SK-N-DZ (cell line): ENCODE data around the gene AGL. TPM values are rescaled to one million over a fixed set of nuclear protein-coding genes. Genes with fewer than 3 reads are reported as not detected.
"Not testable (repeated sequence)": the region's sequence is repeated elsewhere in the genome, so short reads cannot be mapped to it uniquely, and the experiment has no call there.

Source experiments
- DNase-seq: peaks from one replicate; pipeline ENCODE4 v3.0.0-alpha.2; 2015; ENCODE audit warnings: low spot score
- polyA plus RNA-seq, 2 experiments: library from polyadenylated mRNA; depleted of rRNA; stranded (reverse); fragments of >200 nt; gene quantifications; 2 replicates each; pipeline ENCODE4 v1.2.3, GENCODE V29; 2014

AGL gene
- polyA plus RNA-seq (2014; cell fraction: cytosol; rRNA removed) = 6.4 and 7.6 TPM in 2 replicates
- 14.8 and 16.5 TPM in 2 replicates for polyA plus RNA-seq (2014; cell fraction: nucleus; rRNA removed)

DNA sequence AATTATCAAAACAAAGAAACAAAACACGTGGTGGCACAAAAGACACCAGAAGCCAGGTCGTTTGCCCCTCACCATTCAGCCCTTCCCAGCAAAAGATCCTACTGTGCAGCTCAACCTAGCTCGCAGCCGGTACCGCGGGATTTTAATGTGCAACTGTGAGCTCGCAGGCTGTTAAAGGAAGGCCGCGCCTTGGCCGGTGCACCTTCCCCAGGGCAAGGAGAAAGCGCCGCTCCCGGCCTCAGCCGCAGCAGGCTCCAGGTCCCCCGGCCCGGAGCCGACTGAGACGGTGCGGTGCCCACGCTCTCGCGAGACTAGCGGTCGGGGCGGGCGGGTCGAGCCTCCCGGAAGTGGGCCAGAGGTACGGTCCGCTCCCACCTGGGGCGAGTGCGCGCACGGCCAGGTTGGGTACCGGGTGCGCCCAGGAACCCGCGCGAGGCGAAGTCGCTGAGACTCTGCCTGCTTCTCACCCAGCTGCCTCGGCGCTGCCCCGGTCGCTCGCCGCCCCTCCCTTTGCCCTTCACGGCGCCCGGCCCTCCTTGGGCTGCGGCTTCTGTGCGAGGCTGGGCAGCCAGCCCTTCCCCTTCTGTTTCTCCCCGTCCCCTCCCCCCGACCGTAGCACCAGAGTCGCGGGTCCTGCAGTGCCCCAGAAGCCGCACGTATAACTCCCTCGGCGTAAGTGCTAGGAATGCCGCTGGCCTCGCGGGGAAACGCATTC lies at the start of gene AGL:
Gene AGL, plus strand, starts transcription at position 618 of the 715 bp plus-strand sequence. CDS start 682 bp downstream, outside the sequence.
- DNase-seq = peak; percentile 83

DNA sequence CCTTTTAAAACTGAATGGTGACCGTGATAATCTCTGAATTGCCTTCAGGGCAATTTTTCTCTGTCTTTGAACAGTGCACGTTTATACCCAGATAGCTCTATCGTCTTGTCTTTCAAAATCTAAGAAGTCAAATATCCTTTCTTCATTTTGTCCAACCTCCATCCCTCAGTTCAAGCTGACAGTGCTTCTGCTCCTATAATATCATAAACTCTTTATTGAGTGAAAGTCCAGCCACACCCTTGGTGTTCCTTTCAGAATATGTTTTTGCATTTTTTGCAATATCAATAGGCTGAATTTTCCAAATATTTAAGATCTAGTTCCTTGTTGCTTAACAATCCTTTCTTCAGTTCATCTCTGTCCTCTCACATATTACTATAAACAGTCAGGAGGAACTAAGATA lies 48.6 kb upstream of the AGL start:
- DNase-seq = no peak

DNA sequence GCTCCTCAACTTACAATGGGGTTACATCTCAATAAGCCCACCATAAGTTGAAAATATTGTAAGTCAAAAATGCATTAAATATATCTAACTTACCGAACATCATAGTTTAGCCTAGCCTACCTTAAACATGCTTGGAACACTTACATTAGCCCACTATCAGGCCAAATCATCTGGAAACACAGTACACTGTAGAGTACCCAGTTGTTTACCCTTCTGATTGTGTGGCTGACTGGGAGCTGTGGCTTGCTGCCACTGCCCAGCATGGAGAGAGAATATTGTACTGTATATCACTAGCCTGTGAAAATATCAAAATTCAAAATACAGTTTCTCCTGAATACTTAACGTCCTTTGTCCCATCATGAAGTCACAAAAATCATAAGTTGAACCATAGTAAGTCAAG lies 43.3 kb upstream of the AGL start:
- DNase-seq = no peak

DNA sequence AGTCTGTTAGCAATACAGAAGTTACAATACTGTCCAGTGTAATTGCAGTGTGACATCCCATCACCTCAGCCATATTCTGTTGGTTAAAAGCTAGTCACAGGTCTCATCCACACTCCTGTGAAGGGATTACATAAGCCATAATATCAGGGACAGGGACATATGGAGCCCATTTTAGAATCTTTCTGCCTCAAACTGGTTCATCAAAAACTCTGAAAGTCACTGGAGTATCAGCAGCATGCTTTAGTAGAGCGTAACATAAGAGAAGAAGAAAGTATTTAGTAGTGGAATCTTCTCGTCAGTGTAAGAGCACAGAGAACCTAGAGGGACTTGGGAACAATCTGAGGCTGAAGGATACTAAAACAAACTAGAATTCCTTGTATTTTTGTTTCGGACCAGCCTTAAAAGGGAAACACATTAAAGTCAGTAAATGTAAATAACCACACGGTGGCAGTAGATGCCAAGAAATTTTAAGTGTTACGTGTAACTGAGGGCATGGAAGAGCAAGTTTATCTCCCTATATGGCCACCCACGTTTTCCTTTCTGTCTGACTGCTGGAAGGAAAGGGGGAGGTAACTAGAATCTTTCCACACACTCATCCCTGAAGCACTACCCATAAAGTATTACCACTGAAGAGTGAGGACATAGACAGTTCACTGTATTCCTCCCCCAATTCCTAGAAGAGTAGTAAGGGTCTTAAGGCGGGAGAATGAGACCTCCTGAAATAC lies 41.6 kb upstream of the AGL start:
- DNase-seq = peak; percentile 87

DNA sequence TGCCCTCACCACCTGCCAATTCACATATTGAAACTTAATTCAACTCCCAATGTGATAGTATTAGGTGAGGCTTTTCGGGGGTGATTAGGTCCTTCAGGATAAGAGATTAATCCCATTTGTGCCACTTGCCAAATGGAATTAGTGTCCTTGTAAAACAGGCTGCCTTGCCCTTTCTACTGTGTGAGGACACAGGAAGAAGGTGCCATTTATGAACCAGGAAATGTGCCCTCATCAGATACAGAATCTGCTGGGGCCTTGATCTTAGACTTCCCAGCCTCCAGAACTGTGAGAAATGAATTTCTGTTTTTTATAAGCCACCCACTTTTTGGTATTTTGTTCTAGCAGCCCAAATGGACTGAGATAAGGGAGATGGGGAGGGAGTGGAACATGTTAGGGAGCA lies 39.1 kb upstream of the AGL start:
- DNase-seq = no peak

DNA sequence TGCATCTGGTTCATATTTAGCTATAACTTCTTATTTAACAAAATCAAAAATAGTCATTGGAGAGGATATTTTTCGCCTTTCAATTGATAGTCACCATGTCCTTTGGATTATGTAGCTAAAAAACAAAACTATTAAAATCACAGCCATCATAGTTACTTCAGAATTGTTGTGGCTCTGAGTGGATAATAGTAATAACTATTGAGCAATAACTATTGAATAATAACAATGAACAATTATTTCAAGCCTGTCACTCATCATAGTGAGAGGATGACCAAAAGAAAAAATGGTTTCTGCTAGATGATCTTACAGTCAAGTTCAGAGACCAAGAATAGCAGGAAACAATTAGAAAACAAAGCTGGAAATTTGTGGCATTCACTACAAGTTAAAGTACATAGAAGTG lies 38.4 kb upstream of the AGL start:
- no peak for DNase-seq

DNA sequence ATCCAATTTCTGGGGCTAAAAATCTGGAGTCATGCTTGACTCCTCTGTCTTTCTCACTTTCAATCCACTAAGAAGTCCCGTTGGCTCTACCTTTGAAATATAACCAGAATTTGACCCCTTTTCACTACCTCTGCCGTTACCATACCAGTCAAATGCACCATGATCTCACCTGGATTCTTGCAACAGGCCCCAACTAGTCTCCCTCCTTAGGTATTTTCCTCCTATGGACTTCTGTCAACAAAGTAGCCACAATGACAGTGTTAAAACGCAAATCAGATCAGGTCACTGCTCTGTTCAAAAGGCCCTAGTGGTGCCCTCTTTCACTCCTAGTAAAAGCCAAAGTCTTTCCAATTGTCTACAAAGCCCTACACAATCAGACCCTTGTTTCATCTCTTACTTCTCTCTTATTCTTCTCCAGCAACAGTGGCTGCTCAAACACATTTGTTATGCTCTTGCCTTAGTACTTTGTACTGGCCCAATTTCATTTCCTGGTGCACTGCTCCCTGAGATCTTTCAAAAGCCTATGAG lies 35.7 kb upstream of the AGL start:
- no peak for DNase-seq

DNA sequence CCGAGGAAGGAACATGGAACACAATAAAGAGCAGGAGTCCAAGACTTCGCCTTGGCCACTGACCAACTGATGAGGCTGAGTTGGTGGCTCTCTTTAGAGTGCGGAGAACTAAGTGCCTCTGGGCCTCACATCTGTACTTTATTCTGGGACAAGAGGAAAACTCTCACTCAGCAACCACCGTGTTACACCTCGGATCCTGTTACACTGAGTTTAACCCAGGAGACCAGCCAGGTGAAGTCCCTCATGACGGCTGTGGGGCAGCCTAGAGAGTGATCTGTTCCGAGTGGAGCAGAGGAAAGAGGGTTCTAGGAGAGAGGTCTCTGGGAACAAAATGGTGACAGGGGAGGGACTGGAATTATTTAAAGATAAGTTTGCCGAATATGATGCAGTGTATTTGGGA lies 33.5 kb upstream of the AGL start:
- no peak for DNase-seq

DNA sequence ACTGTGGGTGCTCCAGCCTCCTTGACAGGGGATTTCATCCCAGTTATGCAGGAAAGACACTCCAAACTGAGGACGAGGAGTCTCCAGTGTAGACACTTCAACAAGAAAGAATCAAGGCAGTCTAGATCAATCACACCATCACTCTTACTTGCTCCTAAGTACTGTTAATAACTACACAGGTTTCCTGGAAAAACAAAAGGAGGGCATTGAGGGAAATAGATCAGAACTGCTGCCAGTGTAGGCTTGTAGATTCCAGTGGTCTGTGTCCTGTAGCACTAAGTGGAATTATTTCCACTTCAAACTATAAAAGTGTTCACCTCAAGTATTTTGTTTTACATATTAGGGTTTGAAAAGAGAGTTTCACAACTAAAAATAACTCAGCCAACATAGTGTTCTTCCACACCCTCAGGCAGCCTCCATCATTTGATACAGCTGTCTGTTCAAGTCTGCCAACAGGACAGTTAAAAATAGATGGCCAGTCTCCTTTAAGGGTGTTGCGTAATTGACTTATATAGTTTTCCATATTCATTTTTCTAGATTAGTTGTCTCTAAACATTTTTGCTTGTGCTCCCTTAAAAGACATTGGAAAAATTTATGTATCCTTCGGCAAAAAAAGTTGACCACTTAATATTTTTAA lies 32.0 kb upstream of the AGL start:
- no peak for DNase-seq

DNA sequence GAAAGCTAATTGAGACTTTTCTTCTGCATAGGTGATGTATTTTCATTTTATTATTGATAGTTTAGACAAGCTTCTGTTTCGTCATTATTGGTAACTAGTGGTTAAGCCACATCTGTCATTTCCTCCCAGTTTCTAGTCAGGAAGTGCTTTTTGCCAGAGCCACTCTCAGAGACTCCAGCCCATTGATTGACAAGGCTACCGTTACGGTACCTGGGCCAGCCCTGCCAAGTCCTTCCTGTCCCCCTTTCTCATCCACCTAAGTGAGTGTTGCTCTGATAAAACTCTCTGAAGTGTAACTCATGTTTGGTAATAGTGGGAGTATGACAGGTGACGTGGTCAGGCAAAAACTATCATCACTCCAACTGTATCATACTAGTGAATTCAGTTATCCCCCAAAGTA lies 29.6 kb upstream of the AGL start:
- DNase-seq = no peak

DNA sequence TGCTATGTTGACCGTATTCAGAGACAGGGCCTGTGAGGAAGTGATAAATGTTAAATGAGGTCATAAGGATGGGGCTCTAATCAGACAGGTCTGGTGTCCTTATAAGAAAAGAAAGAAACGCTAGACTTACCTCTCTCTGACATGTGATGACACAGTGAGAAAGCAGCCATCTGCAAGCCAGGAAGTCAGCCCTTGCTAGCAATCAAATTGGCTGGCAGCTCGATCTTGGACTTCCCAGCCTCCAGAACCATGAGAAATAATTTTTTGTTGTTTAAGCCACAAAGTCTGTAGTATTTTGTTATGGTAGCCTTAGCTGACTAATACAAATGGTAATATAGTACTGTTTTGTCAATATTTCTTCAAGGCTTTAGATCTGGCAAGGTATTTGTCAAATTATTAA lies 25.1 kb upstream of the AGL start:
- no peak for DNase-seq

DNA sequence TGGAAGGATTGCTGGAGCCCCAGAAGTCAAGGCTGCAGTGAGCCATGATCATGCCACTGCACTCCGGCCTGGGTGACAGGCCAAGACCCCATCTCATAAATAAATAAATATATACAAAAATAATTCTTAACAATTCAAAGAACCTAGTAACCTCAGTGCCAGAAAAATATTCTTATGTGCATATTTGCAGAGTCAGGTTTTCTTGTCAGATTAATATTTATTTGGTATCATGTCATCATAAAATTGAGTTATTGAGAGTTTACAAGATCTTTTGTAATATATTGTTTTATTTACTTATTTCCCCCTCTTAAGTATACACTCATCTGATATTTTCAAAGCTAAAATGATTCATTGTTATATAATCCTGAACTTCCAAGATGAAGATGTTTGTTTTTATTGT lies 24.5 kb upstream of the AGL start:
- no peak for DNase-seq

DNA sequence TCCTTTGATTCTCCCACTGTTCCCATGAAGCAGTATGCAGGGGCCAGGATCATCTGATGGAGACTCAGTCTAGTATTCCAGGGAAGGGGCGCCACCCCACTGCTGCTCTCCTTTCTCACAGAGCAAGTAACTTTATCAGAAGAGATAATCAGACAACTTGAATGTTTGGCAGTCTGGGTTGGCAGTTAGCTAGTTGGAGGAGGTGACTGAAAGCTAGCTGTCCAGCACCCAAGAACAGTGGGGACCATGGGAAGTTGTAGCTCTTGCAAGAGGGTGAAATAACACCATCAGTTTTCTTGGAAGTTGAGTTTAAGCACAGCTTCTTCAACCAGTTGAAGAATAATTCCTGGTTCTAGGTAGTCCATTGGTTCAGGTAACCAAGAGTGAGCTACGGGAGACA lies 22.2 kb upstream of the AGL start:
- DNase-seq = no peak

DNA sequence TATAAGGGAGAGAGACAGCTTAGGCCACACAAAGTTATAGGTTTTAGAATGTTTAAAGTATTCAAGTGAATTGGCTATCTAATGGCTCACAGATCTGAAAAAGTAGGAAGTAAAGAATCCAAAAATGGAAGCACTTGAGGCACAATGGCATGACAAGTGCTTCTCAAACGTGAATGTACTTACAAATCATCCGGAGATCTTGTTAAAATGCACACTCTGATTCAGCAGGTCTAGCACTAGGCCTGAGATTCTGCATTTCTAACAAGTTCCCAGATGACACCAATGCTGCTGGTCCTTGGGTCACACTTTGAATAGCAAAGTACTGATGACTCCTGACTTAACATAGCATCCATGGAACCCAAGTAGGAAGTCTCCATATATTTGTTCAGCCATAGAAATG lies 20.9 kb upstream of the AGL start:
- DNase-seq = no peak

DNA sequence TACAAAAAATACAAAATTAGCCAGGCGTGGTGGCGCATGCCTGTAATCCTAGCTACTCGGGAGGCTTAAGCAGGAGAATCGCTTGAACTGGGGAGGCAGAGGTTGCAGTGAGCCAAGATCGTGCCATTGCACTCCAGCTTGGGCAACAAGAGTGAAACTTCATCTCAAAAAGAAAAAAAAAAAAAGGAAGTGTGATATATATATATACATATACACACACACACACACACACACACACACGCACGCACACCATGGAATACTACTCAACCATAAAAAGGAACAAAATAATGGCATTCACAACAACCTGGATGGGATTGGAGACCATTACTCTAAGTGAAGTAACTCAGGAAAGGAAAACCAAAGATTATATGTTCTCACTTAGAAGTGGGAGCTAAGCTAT lies 16.2 kb upstream of the AGL start:
- DNase-seq = not testable (repeated sequence)

DNA sequence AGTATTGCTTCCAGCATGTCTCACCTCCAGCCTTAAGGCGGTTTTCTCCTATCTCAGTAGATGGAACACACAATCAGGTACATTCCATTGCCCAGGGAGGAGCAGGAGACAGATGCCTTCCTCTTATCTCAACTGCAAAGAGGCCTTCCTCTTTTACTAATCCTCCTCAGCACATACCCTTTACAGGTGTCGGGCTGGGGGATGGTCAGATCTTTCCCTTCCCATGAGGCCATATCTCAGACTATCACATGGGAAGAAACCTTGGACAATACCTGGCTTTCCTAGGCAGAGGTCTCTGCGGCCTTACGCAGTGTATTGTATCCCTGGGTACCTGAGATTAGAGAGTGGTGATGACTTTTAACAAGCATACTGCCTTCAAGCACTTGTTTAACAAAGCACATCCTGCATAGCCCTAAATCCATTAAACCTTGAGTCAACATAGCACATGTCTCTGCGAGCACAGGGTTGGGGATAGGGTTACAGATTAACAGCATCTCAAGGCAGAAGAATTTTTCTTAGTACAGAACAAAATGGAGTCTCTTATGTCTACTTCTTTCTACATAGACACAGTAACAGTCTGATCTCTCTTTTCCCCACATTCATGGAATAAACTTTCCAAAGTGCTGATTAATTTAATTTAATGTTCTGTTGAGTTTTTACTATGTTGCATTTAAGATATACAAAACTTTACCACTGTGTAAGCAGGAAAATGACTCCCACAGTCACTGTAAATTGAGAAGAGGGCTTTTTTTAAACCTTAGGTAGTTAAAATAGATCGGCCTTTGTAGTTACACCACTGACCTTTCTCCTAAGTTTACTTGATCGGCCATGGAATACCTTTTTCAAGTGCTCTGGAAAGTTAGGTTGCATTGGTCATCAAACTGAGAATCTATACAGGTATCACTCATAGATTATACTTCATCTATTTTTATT lies 13.7 kb upstream of the AGL start:
- DNase-seq = not testable (repeated sequence)

DNA sequence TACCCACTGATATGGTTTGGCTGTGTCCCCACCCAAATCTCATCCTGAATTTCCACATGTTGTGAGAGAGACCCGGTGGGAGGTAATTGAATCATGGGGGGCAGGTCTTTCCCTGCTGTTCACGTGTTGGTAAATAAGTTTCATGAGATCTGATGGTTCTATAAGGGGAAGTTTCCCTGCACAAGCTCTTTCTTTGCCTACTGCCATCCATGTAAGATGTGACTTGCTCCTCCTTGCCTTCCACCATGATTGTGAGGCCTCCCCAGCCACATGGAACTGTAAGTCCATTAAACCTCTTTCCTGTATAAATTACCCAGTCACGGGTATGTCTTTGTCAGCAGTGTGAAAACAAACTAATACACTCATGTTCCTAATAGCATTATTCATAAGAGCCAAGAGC lies 9.8 kb upstream of the AGL start:
- not testable (repeated sequence) for DNase-seq

DNA sequence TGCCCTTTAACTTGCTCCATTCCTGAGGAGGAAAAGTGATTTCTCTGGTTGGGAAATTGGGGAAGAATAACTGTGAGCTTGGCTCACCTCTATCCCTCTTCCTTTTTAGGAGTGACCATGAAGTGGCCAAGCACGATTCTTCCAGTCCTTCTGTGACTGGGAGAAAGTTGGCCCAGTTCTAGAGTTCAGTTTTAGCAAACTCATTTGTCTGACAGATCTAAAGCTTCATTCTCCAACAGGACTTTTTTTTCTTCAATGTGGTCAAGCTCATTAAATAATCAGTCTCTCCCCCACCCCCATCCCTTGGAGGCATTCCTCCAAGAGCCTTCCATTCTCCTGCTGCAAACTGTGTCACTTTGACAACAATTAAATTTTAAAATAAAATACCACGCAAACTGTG lies 6.4 kb upstream of the AGL start:
- DNase-seq = no peak

DNA sequence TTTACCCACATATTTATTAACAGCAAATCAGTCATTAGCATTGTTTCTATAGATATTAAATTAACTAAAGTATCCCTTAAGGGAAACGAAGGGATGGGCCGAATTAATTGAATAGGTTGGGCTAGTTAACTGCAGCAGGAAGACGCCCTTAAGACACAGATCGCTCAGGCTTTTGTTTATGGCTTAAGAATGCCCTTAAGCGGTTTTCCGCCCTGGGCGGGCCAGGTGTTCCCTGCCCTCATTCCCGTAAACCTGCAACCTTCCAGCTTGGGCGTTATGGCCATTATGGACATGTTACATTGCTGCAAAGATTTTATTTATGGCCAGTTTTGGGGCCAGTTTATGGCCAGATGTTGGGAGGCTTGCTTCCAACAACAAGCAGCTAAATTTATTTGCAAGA lies 5.0 kb upstream of the AGL start:
- not testable (repeated sequence) for DNase-seq

DNA sequence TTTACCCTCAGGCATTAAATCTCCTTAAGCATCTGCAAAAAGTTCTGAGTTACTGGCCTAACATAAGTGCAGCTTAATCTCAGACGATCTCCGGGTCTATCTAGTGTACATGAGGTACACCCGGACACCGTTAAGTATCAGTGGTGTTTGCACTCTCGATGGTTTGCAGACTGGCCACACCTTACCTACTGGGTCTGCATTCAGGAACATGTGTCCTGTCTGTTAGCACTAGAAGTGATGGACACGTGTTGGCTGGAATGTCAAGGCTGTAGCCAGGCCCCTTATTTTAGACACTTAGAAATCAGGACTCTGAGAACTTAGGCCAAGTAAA lies 783 bp upstream of the AGL start:
- peak; percentile 35 for DNase-seq
